Activated CD4-positive, alpha-beta T cell treated with anti-CD3 and anti-CD28 coated beads, Interleukin-2, amount 10 ng/mL, durations not matched to agents 24 days and 14 days (primary cell): ENCODE results near the gene ATP7A. TPM values are rescaled to one million over a fixed set of nuclear protein-coding genes. Genes with fewer than 3 reads are reported as not detected.
"Not testable (repeated sequence)": the region's sequence is repeated elsewhere in the genome, so short reads cannot be mapped to it uniquely, and the experiment has no call there.

Experiments
- DNase-seq: peaks from one replicate; pipeline ENCODE4 v3.0.0; 2022
- H3K27ac Mint-ChIP-seq: one replicate; pipeline ENCODE4 v1.8.0; 2022; ENCODE audit warnings: mild to moderate bottlenecking, mixed read lengths
- H3K27me3 Mint-ChIP-seq: one replicate; pipeline ENCODE4 v1.8.0; 2022; ENCODE audit warnings: mixed read lengths
- H3K36me3 Mint-ChIP-seq: one replicate; pipeline ENCODE4 v1.8.0; 2022; ENCODE audit warnings: low read depth, mild to moderate bottlenecking, mixed read lengths
- H3K4me1 Mint-ChIP-seq: one replicate; pipeline ENCODE4 v1.8.0; 2021; ENCODE audit warnings: mixed read lengths
- H3K4me3 Mint-ChIP-seq: one replicate; pipeline ENCODE4 v1.8.0; 2022; ENCODE audit warnings: mild to moderate bottlenecking, moderate library complexity, mixed read lengths
- H3K9me3 Mint-ChIP-seq: one replicate; pipeline ENCODE4 v1.8.0; 2021; ENCODE audit warnings: mixed read lengths
- intact Hi-C: fragments of 100-400 bp; cut with micrococcal nuclease; formaldehyde crosslinking; loops from one replicate; pipeline ENCODE4 v1.15.1; 2023
- total RNA-seq: library from RNA; stranded (reverse); gene quantifications from 2 replicates; pipeline ENCODE4 v1.2.3, GENCODE V29; 2022

Gene ATP7A
- total RNA-seq, 1 donor from 2014 or later: 8.1 TPM

GRCh38 chrX:78027798-78028197 is 117.3 kb downstream of the ATP7A start:
- Mint-ChIP-seq H3K36me3 (no peaks in the 10 kb centered on the region), H3K27me3 (no peaks in the 10 kb centered on the region), H3K4me3 (no peak overlapping the region), H3K27ac (no peak overlapping the region), H3K4me1 (peaks cover 3% of the 10 kb centered on the region), H3K9me3 (no peaks in the 10 kb centered on the region)
- intact Hi-C loops: no loop called here
- no peak for DNase-seq

- peak; percentile 60 for DNase-seq
- intact Hi-C loops: no loop called here
- Mint-ChIP-seq H3K36me3 (peaks cover 2% of the 10 kb centered on the region), H3K9me3 (no peaks in the 10 kb centered on the region), H3K27me3 (no peaks in the 10 kb centered on the region), H3K4me3 (no peak overlapping the region), H3K27ac (no peak overlapping the region), H3K4me1 (peaks cover 3% of the 10 kb centered on the region)
Measured at GRCh38 chrX:78029663-78030062, 119.2 kb downstream of the ATP7A start.

- Mint-ChIP-seq H3K9me3 (no peaks in the 10 kb centered on the region), H3K27ac (no peak overlapping the region), H3K36me3 (peaks cover 17% of the 10 kb centered on the region), H3K27me3 (no peaks in the 10 kb centered on the region), H3K4me3 (no peak overlapping the region), H3K4me1 (peaks cover 2% of the 10 kb centered on the region)
- no peak for DNase-seq
- intact Hi-C loops: no loop called here
Measured at GRCh38 chrX:78035061-78035460, 124.6 kb downstream of the ATP7A start.

DNA sequence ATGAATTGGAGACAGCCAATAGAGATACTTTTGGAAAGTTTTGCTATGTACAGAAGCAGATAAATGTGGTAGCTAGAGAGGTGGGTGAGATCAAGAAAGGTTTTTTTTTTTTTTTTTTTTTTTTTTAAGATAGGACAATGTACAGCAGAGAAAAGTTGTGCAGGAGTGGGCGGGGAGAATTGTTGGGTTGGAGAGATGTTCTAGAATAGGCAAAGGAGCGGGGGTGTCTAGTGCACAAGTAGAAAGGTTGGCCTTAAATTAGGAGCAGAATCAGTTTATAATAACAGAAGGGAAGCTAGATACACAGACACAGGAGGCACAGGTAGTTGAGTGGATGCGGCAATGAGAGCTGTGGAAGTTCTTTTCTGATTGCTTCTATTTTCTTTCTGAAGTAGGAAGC is 127.4 kb downstream of the ATP7A start:
- H3K27ac Mint-ChIP-seq: no peak overlapping the region
- no peaks in the 10 kb centered on the region for H3K27me3 Mint-ChIP-seq
- H3K36me3 Mint-ChIP-seq: peaks cover 27% of the 10 kb centered on the region
- intact Hi-C loops: no loop called here
- no peak overlapping the region for H3K4me3 Mint-ChIP-seq
- peaks cover 2% of the 10 kb centered on the region for H3K4me1 Mint-ChIP-seq
- no peaks in the 10 kb centered on the region for H3K9me3 Mint-ChIP-seq
- no peak for DNase-seq

GRCh38 chrX:78042601-78043000 is 132.1 kb downstream of the ATP7A start:
- H3K27ac Mint-ChIP-seq: no peak overlapping the region
- H3K27me3 Mint-ChIP-seq: no peaks in the 10 kb centered on the region
- H3K36me3 Mint-ChIP-seq: peaks cover 26% of the 10 kb centered on the region
- H3K9me3 Mint-ChIP-seq: no peaks in the 10 kb centered on the region
- no peak overlapping the region for H3K4me3 Mint-ChIP-seq
- intact Hi-C loops: no loop called here
- DNase-seq: no peak
- H3K4me1 Mint-ChIP-seq: peaks cover 2% of the 10 kb centered on the region

- H3K4me3 Mint-ChIP-seq: no peak overlapping the region
Measured at GRCh38 chrX:78046362-78046761, 135.9 kb downstream of the ATP7A start.

GRCh38 chrX:78048052-78048451 is 137.6 kb downstream of the ATP7A start:
- Mint-ChIP-seq H3K27ac (no peak overlapping the region), H3K27me3 (no peaks in the 10 kb centered on the region), H3K36me3 (peaks cover 20% of the 10 kb centered on the region), H3K4me3 (no peak overlapping the region), H3K9me3 (no peaks in the 10 kb centered on the region), H3K4me1 (no peaks in the 10 kb centered on the region)
- DNase-seq: no peak
- intact Hi-C loops: no loop called here

More at GRCh38 chrX:78046362-78046761, 135.9 kb downstream of the ATP7A start:
- DNase-seq: no peak
- no peak overlapping the region for H3K27ac Mint-ChIP-seq
- no peaks in the 10 kb centered on the region for H3K4me1 Mint-ChIP-seq
- H3K9me3 Mint-ChIP-seq: no peaks in the 10 kb centered on the region
- H3K27me3 Mint-ChIP-seq: no peaks in the 10 kb centered on the region
- H3K36me3 Mint-ChIP-seq: peaks cover 21% of the 10 kb centered on the region
- intact Hi-C loops: no loop called here

- no peak overlapping the region for H3K4me3 Mint-ChIP-seq
- no peaks in the 10 kb centered on the region for H3K27me3 Mint-ChIP-seq
- peaks cover 13% of the 10 kb centered on the region for H3K4me1 Mint-ChIP-seq
- no peaks in the 10 kb centered on the region for H3K36me3 Mint-ChIP-seq
- intact Hi-C loops: loop anchor here (10.0 kb wide), 1 partner anchor 99 kb away; the partner anchor contains the start of gene PGAM4
- no peak overlapping the region for H3K27ac Mint-ChIP-seq
- DNase-seq: no peak
- H3K9me3 Mint-ChIP-seq: peaks cover 3% of the 10 kb centered on the region
Measured at GRCh38 chrX:78063687-78064086, 153.2 kb downstream of the ATP7A start.

DNA sequence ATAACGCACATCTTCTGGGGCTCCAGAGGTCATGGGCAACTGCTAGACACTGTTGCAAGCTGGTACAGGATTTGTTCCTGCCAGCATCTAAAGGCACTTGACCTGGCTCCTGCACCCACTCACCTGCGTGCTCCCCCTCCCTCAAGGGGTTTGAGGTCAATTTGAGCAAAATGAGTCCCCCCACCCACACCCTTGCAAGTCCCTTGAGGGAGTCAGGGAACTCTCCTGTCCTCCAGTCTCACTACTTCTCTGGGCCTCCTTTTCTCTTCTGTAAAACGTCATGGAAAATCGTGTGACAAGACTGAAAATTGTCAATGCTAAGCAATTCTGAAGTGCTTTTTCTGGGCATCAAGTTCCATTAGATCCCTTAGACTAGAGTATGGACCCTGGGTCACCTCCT is 153.7 kb downstream of the ATP7A start:
- DNase-seq: no peak
- peaks cover 13% of the 10 kb centered on the region for H3K4me1 Mint-ChIP-seq
- peaks cover 3% of the 10 kb centered on the region for H3K9me3 Mint-ChIP-seq
- no peaks in the 10 kb centered on the region for H3K36me3 Mint-ChIP-seq
- intact Hi-C loops: loop anchor here (10.0 kb wide), 1 partner anchor 99 kb away; the partner anchor contains the start of gene PGAM4
- H3K4me3 Mint-ChIP-seq: no peak overlapping the region
- H3K27me3 Mint-ChIP-seq: no peaks in the 10 kb centered on the region
- no peak overlapping the region for H3K27ac Mint-ChIP-seq

DNA sequence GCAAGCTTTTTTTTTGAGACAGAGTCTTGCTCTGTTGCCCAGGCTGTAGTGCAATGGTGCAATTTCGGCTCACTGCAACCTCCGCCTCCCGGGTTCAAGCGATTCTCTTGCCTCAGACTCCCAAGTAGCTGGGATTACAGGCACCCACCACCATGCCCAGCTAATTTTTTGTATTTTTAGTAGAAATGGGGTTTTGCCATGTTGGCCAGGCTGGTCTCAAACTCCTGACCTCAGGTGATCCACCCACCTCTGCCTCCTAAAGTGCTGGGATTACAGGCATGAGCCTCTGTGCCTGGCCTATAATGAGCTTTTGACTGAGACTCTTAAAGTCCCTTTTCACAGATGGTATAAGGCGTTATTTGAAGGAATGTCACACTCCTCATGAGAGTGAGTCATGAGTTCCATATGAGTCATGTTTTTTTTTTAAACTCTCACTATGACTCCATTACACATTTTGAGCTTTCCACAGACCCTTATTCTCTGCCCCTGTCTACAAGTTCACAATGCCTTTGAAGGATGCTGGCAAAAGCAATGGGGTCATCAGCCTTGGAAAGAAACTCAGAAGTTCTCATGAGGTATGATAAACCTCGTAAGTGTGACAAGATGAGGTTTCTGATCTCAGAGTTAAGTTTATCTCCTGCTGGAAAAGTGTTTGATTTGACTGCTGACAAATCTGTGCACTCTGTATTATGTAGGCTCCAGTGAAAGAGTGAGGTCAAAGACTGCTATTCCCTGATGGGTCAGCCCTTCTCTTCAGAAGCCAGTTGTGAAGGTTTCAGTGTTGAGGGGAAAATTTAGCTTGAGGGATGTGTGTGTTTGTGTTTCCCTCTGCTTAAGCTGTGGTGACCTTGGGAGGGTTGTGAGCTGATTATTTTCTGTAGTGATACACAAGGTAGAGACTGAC is 154.5 kb downstream of the ATP7A start:
- H3K9me3 Mint-ChIP-seq, H3K36me3 Mint-ChIP-seq, H3K27me3 Mint-ChIP-seq: not testable (repeated sequence)
- Mint-ChIP-seq H3K27ac (peak overlapping the region; percentile 85), H3K4me1 (peaks cover 13% of the 10 kb centered on the region), H3K4me3 (peak overlapping the region; percentile 52)
- intact Hi-C loops: loop anchor here (1.0 to 10.0 kb wide), 5 partner anchors 8 to 166 kb away; partner anchors contain the start of genes ATP7A, COX7B, PGAM4 and PGK1
- peak; percentile 65 for DNase-seq

GRCh38 chrX:78066110-78066509 is 155.6 kb downstream of the ATP7A start:
- no peak for DNase-seq
- Mint-ChIP-seq H3K27ac (no peak overlapping the region), H3K36me3 (no peaks in the 10 kb centered on the region)

GRCh38 chrX:78071331-78071730 is 160.8 kb downstream of the ATP7A start:
- intact Hi-C loops: no loop called here
- H3K27ac Mint-ChIP-seq: no peak overlapping the region
- H3K4me3 Mint-ChIP-seq: no peak overlapping the region
- H3K4me1 Mint-ChIP-seq: peaks cover 15% of the 10 kb centered on the region
- no peak for DNase-seq
- H3K36me3 Mint-ChIP-seq: peaks cover 4% of the 10 kb centered on the region
- peaks cover 5% of the 10 kb centered on the region for H3K9me3 Mint-ChIP-seq
- H3K27me3 Mint-ChIP-seq: no peaks in the 10 kb centered on the region

More at GRCh38 chrX:78066110-78066509, 155.6 kb downstream of the ATP7A start:
- Mint-ChIP-seq H3K4me1 (peaks cover 13% of the 10 kb centered on the region), H3K9me3 (peaks cover 3% of the 10 kb centered on the region), H3K27me3 (no peaks in the 10 kb centered on the region), H3K4me3 (no peak overlapping the region)
- intact Hi-C loops: loop anchor here (10.0 kb wide), 1 partner anchor 101 kb away; the partner anchor contains the start of gene PGAM4

DNA sequence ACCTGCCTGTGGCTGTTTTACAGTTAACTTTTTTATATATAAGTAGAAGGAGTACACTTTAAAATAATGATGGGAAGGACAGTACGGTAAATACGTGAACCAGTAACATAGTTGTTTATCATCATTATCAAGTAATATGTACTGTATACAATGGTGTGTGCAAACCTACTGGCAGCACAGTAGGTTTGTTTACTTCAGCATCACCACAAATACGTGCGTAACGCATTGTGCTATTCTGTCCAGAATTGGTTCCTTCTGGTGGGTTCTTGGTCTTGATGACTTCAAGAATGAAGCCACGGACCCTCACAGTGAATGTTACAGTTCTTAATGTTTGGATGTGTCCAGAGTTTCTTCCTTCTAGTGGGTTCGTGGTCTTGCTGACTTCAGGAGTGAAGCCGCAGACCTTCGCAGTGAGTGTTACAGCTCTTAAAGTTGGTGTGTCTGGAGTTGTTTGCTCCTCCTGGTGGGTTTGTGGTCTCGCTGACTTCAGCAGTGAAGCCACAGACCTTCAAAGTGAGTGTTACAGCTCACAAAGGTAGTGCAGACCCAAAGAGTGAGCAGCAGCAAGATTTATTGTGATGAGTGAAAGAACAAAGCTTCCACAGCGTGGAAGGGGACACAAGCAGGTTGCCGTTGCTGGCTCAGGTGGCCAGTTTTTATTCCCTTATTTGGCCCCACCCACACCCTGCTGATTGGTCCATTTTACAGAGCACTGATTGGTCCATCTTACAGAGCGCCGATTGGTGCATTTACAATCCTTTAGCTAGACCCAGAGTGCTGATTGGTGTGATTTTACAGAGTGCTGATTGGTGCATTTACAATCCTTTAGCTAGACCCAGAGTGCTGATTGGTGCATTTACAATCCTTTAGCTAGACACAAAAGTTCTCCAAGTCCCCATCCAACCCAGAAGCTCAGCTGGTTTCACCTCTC is 162.9 kb downstream of the ATP7A start:
- intact Hi-C loops: loop anchor here (1.0 kb wide), 1 partner anchor 8 kb away; no protein-coding TSS in a partner anchor

More for the DNA sequence above, 162.9 kb downstream of the ATP7A start:
- peak; percentile 80 for DNase-seq
- not testable (repeated sequence) for H3K9me3 Mint-ChIP-seq, H3K36me3 Mint-ChIP-seq, H3K27me3 Mint-ChIP-seq
- Mint-ChIP-seq H3K4me1 (peaks cover 11% of the 10 kb centered on the region), H3K27ac (peak overlapping the region; percentile 70), H3K4me3 (peak overlapping the region; percentile 58)
